A549 (cell line): ENCODE measurements around the gene BFSP2. TPM values are rescaled to one million over a fixed set of nuclear protein-coding genes. Genes with fewer than 3 reads are reported as not detected.
"Not testable (repeated sequence)": the region's sequence is repeated elsewhere in the genome, so short reads cannot be mapped to it uniquely, and the experiment has no call there.

Experiments used
- ATAC-seq, 2 experiments: fragments of 200-7000 bp in 1 of 2; fragments of >200 bp in 1 of 2; cut with Nextera tagmentation in 1 of 2; cut with Tn5 transposase in 1 of 2; 3 replicates each; pipeline versions ENCODE4 v1.8.0 to v1.9.1; 2018 to 2020; ENCODE audit warnings: mild to moderate bottlenecking in 1 of 2, moderate library complexity in 1 of 2
- CTCF ChIA-PET: fragments of 300-600 bp; sonication (Branson Sonifier 250); formaldehyde crosslinking; extraction: SDS; loops from one replicate; lab custom pipeline; 2021; ENCODE audit warnings: antibody characterized with exemption, inconsistent platforms; lab: Yijun Ruan, JAX
- POLR2A ChIA-PET: fragments of 350-600 bp; formaldehyde crosslinking; extraction: SDS; loops from one replicate; lab custom pipeline; 2021; ENCODE audit warnings: antibody characterized with exemption, inconsistent platforms; lab: Yijun Ruan, JAX
- DNase-seq, 2 experiments: peaks; one replicate each; pipeline versions ENCODE4 v3.0.0 to v3.0.0-alpha.2; 2011 to 2016; ENCODE audit warnings: low read depth in 1 of 2, low spot score in 1 of 2
- FAIRE-seq: peaks from 2 replicates; lab custom pipeline; 2011; peaks lifted over from hg19 to GRCh38; lab: Jason Lieb, UNC
- H3K27ac ChIP-seq, 2 experiments: fragments of >200 bp; sonication (Bioruptor Twin); formaldehyde crosslinking; 3 replicates each; pipeline ENCODE4 v1.5.1; 2016 to 2017
- H3K4me1 ChIP-seq: fragments of >200 bp; sonication (Bioruptor Twin); formaldehyde crosslinking; 3 replicates; pipeline ENCODE4 v1.6.1; 2016
- H3K4me2 ChIP-seq: fragments of >200 bp; sonication (Bioruptor Twin); formaldehyde crosslinking; 3 replicates; pipeline ENCODE4 v1.6.1; 2016
- H3K4me3 ChIP-seq: fragments of >200 bp; sonication (Bioruptor Twin); formaldehyde crosslinking; 3 replicates; pipeline ENCODE4 v1.5.1; 2016
- H3K9me3 ChIP-seq: fragments of >200 bp; sonication (Bioruptor Twin); formaldehyde crosslinking; 3 replicates; pipeline ENCODE4 v1.6.1; 2016
- BCL3 ChIP-seq: fragments of >200 bp; sonication (Bioruptor Twin); formaldehyde crosslinking; IDR thresholded peaks from 3 replicates; pipeline ENCODE4 v1.6.1; 2016
- CBX8 ChIP-seq: fragments of 200-600 bp; sonication (generic); IDR thresholded peaks from 2 replicates; pipeline ENCODE4 v1.6.1; 2016
- CHD4 ChIP-seq: fragments of 200-600 bp; sonication (generic); IDR thresholded peaks from 2 replicates; pipeline ENCODE4 v1.6.1; 2016; ENCODE audit warnings: antibody characterized with exemption, mild to moderate bottlenecking, borderline replicate concordance
- CTCF ChIP-seq: fragments of >200 bp; sonication (Bioruptor Twin); formaldehyde crosslinking; IDR thresholded peaks from 3 replicates; pipeline ENCODE4 v1.5.1; 2016
- EHMT2 ChIP-seq: fragments of 200-600 bp; sonication (generic); IDR thresholded peaks from 2 replicates; pipeline ENCODE4 v1.6.1; 2016; ENCODE audit warnings: antibody characterized with exemption, low read depth, mild to moderate bottlenecking, moderate library complexity
- EP300 ChIP-seq, 2 experiments: fragments of >200 bp; sonication (Bioruptor Twin); formaldehyde crosslinking; IDR thresholded peaks; 2 replicates in 1 of 2; 3 replicates in 1 of 2; pipeline ENCODE4 v1.6.1; 2016 to 2017
- FOSB ChIP-seq: fragments of 250-450 bp; sonication (Bioruptor Pico); IDR thresholded peaks from 2 replicates; pipeline ENCODE4 v1.5.0; 2020; ENCODE audit warnings: mild to moderate bottlenecking, moderate library complexity
- FOSL2 ChIP-seq, 2 experiments: fragments of 450-650 bp in 1 of 2; fragments of >200 bp in 1 of 2; sonication (Bioruptor Twin) in 1 of 2; formaldehyde crosslinking; IDR thresholded peaks; 2 replicates each; pipeline versions ENCODE4 v1.5.0 to v1.6.1; 2016 to 2020; ENCODE audit warnings: mild to moderate bottlenecking in 1 of 2, moderate library complexity in 1 of 2
- HES2 ChIP-seq: fragments of >200 bp; sonication (Bioruptor Twin); formaldehyde crosslinking; IDR thresholded peaks from 2 replicates; pipeline ENCODE4 v1.6.1; 2016
- HOXB5 ChIP-seq: fragments of 250-450 bp; sonication (Bioruptor Pico); IDR thresholded peaks from 2 replicates; pipeline ENCODE4 v1.5.0; 2020; ENCODE audit warnings: mild to moderate bottlenecking, moderate library complexity
- MAFK ChIP-seq: fragments of 450-650 bp; IDR thresholded peaks from 2 replicates; pipeline ENCODE4 v1.6.1; 2014; ENCODE audit not compliant: partially characterized antibody
- NPAS2 ChIP-seq: fragments of 250-450 bp; sonication (Bioruptor Pico); IDR thresholded peaks from 2 replicates; pipeline ENCODE4 v1.8.0; 2022; ENCODE audit warnings: mild to moderate bottlenecking, moderate library complexity, borderline replicate concordance
- PBX3 ChIP-seq: IDR thresholded peaks from 2 replicates; pipeline ENCODE4 v1.6.1; 2012
- POLR2AphosphoS2 ChIP-seq: conservative IDR thresholded peaks from 2 replicates; pipeline ENCODE4 v1.6.1; 2012; ENCODE audit warnings: low read length, improper control_type of control experiment, inconsistent platforms
- REST ChIP-seq: fragments of 200-600 bp; sonication (generic); IDR thresholded peaks from 2 replicates; pipeline ENCODE4 v1.6.1; 2016; ENCODE audit warnings: antibody characterized with exemption, mild to moderate bottlenecking, moderate library complexity
- SREBF2 ChIP-seq: fragments of 450-650 bp; IDR thresholded peaks from 2 replicates; pipeline ENCODE4 v1.6.1; 2014; ENCODE audit warnings: mild to moderate bottlenecking, moderate library complexity
- ZC3H11A ChIP-seq: fragments of 450-650 bp; IDR thresholded peaks from 2 replicates; pipeline ENCODE4 v1.6.1; 2014; ENCODE audit warnings: antibody characterized with exemption, mild to moderate bottlenecking
- WGBS: methylation state at CpG from one replicate; pipeline ENCODE4 v1.1.6; 2017; ENCODE audit errors: missing lambda C conversion rate; 5-methylcytosine and 5-hydroxymethylcytosine counted together
- polyA plus RNA-seq, 4 experiments: library from polyadenylated mRNA; depleted of rRNA in 3 of 4; stranded (reverse); fragments of >200 nt; fragmentation: RNase III in 1 of 4; extraction: RNeasy Plus Mini Kit Qiagen cat#74134 plus additional on column Dnase treatment in 1 of 4; gene quantifications; 2 replicates in 3 of 4; 3 replicates in 1 of 4; pipeline ENCODE4 v1.2.3, GENCODE V29; 2011 to 2017

Gene BFSP2
- polyA plus RNA-seq, 2 of the 4 experiments (the other 2 are of a cell fraction) = 0.18 TPM; not detected in 1

GRCh38 chr3:133482474-133482873 is 82.6 kb downstream of the BFSP2 start:
- CTCF ChIA-PET, POLR2A ChIA-PET: not testable (repeated sequence)
- 48% methylated on average over 4 of the region's 5 CpGs for WGBS

GRCh38 chr3:133486658-133487057 is 86.8 kb downstream of the BFSP2 start:
- no peaks in the 10 kb centered on the region for H3K4me1 ChIP-seq
- H3K27ac ChIP-seq = no peak overlapping the region
- 67% methylated on average over 3 of the region's 5 CpGs for WGBS
- TF ChIP-seq CBX8 = no peak
- no peak for TF ChIP-seq FOSL2 (IDR thresholded peaks at IDR 0.05)
- no peak for TF ChIP-seq FOSL2 (CRISPR knock-in tag; IDR thresholded peaks at IDR 0.05)
- no peak for TF ChIP-seq SREBF2
- TF ChIP-seq PBX3 = no peak
- no peak for TF ChIP-seq EHMT2
- TF ChIP-seq HES2 = no peak
- no peak for TF ChIP-seq EP300 (IDR thresholded peaks at IDR 0.05)
- no peak for TF ChIP-seq MAFK
- TF ChIP-seq NPAS2 = no peak
- no peak for TF ChIP-seq FOSB
- no peak for TF ChIP-seq CHD4
- no peak for TF ChIP-seq HOXB5 (CRISPR knock-in tag)
- TF ChIP-seq CTCF = no peak
- TF ChIP-seq BCL3 = no peak
- FAIRE-seq (no peak), DNase-seq (no peak), ATAC-seq (no peak)
- H3K9me3 ChIP-seq = peaks cover 11% of the 10 kb centered on the region; the same call in 2 of the 3 replicates
- ChIA-PET CTCF (interaction anchor here (1.8 to 2.4 kb wide), 2 partner anchors 14 to 92 kb away, joined by 8 to 10 read pairs; no protein-coding TSS in a partner anchor), POLR2A (no interaction called here)
- H3K4me3 ChIP-seq = no peak overlapping the region
- no peak overlapping the region for H3K4me2 ChIP-seq

More at GRCh38 chr3:133482474-133482873, 82.6 kb downstream of the BFSP2 start:
- peaks cover 11% of the 10 kb centered on the region; the same call in 2 of the 3 replicates for H3K9me3 ChIP-seq
- not testable (repeated sequence) for H3K4me3 ChIP-seq, H3K4me1 ChIP-seq, ATAC-seq, FAIRE-seq, H3K4me2 ChIP-seq, H3K27ac ChIP-seq, DNase-seq

GRCh38 chr3:133487204-133487603 is 87.3 kb downstream of the BFSP2 start:
- ChIA-PET CTCF (interaction anchor here (0.7 to 2.4 kb wide), 5 partner anchors 14 to 92 kb away, joined by 3 to 10 read pairs (median 5); no protein-coding TSS in a partner anchor), POLR2A (no interaction called here)
- WGBS = 67% methylated on average over 1 of the region's 4 CpGs
- no peak for DNase-seq
- H3K4me2 ChIP-seq = no peak overlapping the region
- no peak for ATAC-seq
- no peaks in the 10 kb centered on the region for H3K4me1 ChIP-seq
- no peak overlapping the region for H3K4me3 ChIP-seq
- peaks cover 11% of the 10 kb centered on the region; the same call in 2 of the 3 replicates for H3K9me3 ChIP-seq
- H3K27ac ChIP-seq = no peak overlapping the region
- no peak for FAIRE-seq
- TF ChIP-seq POLR2AphosphoS2 (no peak), ZC3H11A (no peak), REST (no peak)
